ENCODE results near the gene STARD7. TPM values are rescaled to one million over a fixed set of nuclear protein-coding genes. Genes with fewer than 3 reads are reported as not detected.

Gene STARD7
- total and polyA plus RNA-seq, 9 of the 15 experiments (the other 6 are each of a cell fraction or from before 2014, with no cell fraction given), result 90.9 to 196 (median 145) TPM

DNA sequence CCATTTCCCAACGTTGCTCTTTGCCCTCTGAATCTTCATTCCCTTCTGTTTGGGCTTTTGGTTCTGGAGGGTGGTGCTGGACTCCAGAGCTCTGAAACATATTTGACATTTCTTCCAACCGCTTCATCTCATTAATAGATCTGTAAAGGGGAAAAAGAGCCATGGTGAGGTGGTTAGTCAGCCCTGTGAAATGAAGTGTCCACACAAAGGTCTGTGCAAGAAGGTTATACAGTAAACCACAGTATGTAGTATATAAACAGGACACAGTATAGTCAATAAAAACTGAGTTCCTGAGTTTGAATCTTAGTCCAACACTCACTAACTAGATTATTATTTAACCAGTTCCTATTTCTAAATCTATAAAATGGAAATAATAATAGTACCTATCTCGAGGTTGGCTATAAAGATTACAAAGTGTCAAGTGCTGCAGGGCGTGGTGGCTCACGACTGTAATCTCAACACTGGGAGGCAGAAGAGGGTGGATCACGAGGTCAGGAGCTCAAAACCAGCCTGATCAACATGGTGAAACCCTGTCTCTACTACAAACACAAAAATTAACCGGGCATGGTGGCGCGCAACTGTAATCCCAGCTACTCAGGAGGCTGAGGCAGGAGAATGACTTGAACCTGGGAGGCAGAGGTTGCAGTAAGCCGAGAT, 13.1 kb downstream of the STARD7 start:
- TF ChIP-seq, protein P1, sequence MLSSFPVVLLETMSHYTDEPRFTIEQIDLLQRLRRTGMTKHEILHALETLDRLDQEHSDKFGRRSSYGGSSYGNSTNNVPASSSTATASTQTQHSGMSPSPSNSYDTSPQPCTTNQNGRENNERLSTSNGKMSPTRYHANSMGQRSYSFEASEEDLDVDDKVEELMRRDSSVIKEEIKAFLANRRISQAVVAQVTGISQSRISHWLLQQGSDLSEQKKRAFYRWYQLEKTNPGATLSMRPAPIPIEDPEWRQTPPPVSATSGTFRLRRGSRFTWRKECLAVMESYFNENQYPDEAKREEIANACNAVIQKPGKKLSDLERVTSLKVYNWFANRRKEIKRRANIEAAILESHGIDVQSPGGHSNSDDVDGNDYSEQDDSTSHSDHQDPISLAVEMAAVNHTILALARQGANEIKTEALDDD (IDR thresholded peaks at IDR 0.05), result peak; percentile 31; the same call in 1 of the 2 replicates
- TF ChIP-seq PTBP1 (IDR thresholded peaks at IDR 0.05; ENCODE audit: low read depth, low read length) (no peak), RAD21 (CRISPR knock-in tag; conservative IDR thresholded peaks at IDR 0.05 in 1 of 2, IDR thresholded peaks at IDR 0.05 in 1 of 2) (peak; percentile 9 to 26; a peak in 2 of 4 replicates), MEF2D (tag; conservative IDR thresholded peaks at IDR 0.05; ENCODE audit: low read depth) (0 out of 2 replicates have a peak, but pooled peaks have one; percentile 23)
- TF ChIP-seq, protein P2, sequence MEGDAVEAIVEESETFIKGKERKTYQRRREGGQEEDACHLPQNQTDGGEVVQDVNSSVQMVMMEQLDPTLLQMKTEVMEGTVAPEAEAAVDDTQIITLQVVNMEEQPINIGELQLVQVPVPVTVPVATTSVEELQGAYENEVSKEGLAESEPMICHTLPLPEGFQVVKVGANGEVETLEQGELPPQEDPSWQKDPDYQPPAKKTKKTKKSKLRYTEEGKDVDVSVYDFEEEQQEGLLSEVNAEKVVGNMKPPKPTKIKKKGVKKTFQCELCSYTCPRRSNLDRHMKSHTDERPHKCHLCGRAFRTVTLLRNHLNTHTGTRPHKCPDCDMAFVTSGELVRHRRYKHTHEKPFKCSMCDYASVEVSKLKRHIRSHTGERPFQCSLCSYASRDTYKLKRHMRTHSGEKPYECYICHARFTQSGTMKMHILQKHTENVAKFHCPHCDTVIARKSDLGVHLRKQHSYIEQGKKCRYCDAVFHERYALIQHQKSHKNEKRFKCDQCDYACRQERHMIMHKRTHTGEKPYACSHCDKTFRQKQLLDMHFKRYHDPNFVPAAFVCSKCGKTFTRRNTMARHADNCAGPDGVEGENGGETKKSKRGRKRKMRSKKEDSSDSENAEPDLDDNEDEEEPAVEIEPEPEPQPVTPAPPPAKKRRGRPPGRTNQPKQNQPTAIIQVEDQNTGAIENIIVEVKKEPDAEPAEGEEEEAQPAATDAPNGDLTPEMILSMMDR (IDR thresholded peaks at IDR 0.05 in 2 of 3, conservative IDR thresholded peaks at IDR 0.05 in 1 of 3; ENCODE audit: insufficient read depth in 2 of 3, low read depth in 1 of 3, low read length in 3 of 3), result peak in 1 of 3 experiments; percentile 21; a peak in 2 of 6 replicates
- TF ChIP-seq, protein P3, sequence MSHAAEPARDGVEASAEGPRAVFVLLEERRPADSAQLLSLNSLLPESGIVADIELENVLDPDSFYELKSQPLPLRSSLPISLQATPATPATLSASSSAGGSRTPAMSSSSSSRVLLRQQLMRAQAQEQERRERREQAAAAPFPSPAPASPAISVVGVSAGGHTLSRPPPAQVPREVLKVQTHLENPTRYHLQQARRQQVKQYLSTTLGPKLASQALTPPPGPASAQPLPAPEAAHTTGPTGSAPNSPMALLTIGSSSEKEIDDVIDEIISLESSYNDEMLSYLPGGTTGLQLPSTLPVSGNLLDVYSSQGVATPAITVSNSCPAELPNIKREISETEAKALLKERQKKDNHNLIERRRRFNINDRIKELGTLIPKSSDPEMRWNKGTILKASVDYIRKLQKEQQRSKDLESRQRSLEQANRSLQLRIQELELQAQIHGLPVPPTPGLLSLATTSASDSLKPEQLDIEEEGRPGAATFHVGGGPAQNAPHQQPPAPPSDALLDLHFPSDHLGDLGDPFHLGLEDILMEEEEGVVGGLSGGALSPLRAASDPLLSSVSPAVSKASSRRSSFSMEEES (CRISPR knock-in tag; IDR thresholded peaks at IDR 0.05), result peak; percentile 60
- Histone ChIP-seq H4K20me1 (replicated peaks; ENCODE audit: control insufficient read depth, insufficient read depth, low read length) (no peaks in the 10 kb centered on the region), H3K36me3 (ENCODE audit: control insufficient read depth, insufficient read depth, low read length) (peaks cover 74% of the 10 kb centered on the region), H3K79me2 (ENCODE audit: control insufficient read depth, insufficient read depth, low read length) (peaks cover 68% of the 10 kb centered on the region), H3K4me1 (replicated peaks in 1 of 2; ENCODE audit: control insufficient read depth in 2 of 2, insufficient read depth in 2 of 2, low read length in 2 of 2) (peaks cover 0 to 3% of the 10 kb centered on the region in 2 experiments; a peak in 1 of 5 replicates), H3K9me3 (replicated peaks; ENCODE audit: control insufficient read depth, insufficient read depth, low read depth, low read length) (no peaks in the 10 kb centered on the region), H3K9ac (ENCODE audit: insufficient read depth in 1 of 2, low read depth in 2 of 2, low read length in 2 of 2) (no peak overlapping the region), H3K4me3 (no peak overlapping the region), H3K27ac (ENCODE audit: extremely low read depth, low read depth, low read length) (no peak overlapping the region), H3K9me1 (ENCODE audit: control insufficient read depth, insufficient read depth, low read length) (peaks cover 4% of the 10 kb centered on the region), H3K27me3 (ENCODE audit: control insufficient read depth in 2 of 2, insufficient read depth in 2 of 2, low read length in 2 of 2) (no peaks in the 10 kb centered on the region), H3K4me2 (ENCODE audit: insufficient read depth, low read length) (no peak overlapping the region), H2AFZ (ENCODE audit: low read depth, low read length) (no peak overlapping the region)
- ATAC-seq (peak; percentile 59), FAIRE-seq (peak; percentile 15), DNase-seq (ENCODE audit: extremely low read depth in 1 of 4, low spot score in 3 of 4) (peak in 1 of 4 experiments; percentile 14)
- intact Hi-C loops (cut with micrococcal nuclease) (no loop called here), in situ Hi-C loops (cut with MboI) (no loop called here)
- no TSS peak for BruUV-seq (replicated peaks)
- ChIA-PET POLR2A (interaction anchor here (0.6 to 1.1 kb wide), 3 partner anchors 13 to 142 kb away, joined by 3 to 5 read pairs (median 3); partner anchors contain the start of gene STARD7), CTCF (ENCODE audit: low intra/inter-chr PET ratio) (no interaction called here)
- 59% methylated on average over 9 of the region's 10 CpGs for WGBS (ENCODE audit: insufficient coverage, low coverage, missing lambda C conversion rate)

All from K562 (cell line).